Measurements from ENCODE around the gene CENPL. TPM values are rescaled to one million over a fixed set of nuclear protein-coding genes. Genes with fewer than 3 reads are reported as not detected.

The CENPL gene
- total RNA-seq, result 1 to 10 TPM; 4.9 to 8.5 (median 6.2) TPM

- TF ChIP-seq CTCF (IDR thresholded peaks at IDR 0.05; ENCODE audit: low read depth), result no peak
Measured at GRCh38 chr1:173824315-173825081, at the start of gene CENPL, which contains the start of gene DARS2. Gene CENPL (minus strand): TSS chr1:173824883. CDS start chr1:173811299, 13,584 bp downstream. Gene DARS2 (plus strand): TSS chr1:173824673. CDS start chr1:173825230, 557 bp downstream.

- TF ChIP-seq CTCF (IDR thresholded peaks at IDR 0.05; ENCODE audit: low read depth), result no peak
Measured at GRCh38 chr1:173871500-173871899, 46.8 kb upstream of the CENPL start.

- no peak for TF ChIP-seq CTCF (IDR thresholded peaks at IDR 0.05; ENCODE audit: low read depth)
Measured at GRCh38 chr1:173871091-173871490, 46.4 kb upstream of the CENPL start.

- no peak for TF ChIP-seq CTCF (IDR thresholded peaks at IDR 0.05; ENCODE audit: low read depth)
Measured at GRCh38 chr1:173870252-173871075, 45.8 kb upstream of the CENPL start.

- no peak for TF ChIP-seq CTCF (IDR thresholded peaks at IDR 0.05; ENCODE audit: low read depth)
Measured at GRCh38 chr1:173869021-173869359, 44.3 kb upstream of the CENPL start.

GRCh38 chr1:173868266-173869020 lies 43.8 kb upstream of the CENPL start, which contains the start of gene ZBTB37:
Gene ZBTB37 (plus strand): TSS chr1:173868380. CDS start chr1:173870226, 1,846 bp downstream.
- no peak for TF ChIP-seq CTCF (IDR thresholded peaks at IDR 0.05; ENCODE audit: low read depth)

All from subcutaneous adipose tissue (tissue), 4 donors.